Smooth muscle cell (in vitro differentiated cells): ENCODE results near the gene ATF6B. TPM values are rescaled to one million over a fixed set of nuclear protein-coding genes. Genes with fewer than 3 reads are reported as not detected.

Experiments
- DNase-seq: peaks from one replicate; lab custom pipeline; 2025; ENCODE audit not compliant: unreplicated experiment; lab: John Stamatoyannopoulos, UW
- H2AFZ ChIP-seq: fragments of 200-600 bp; sonication (generic); 2 replicates; pipeline ENCODE4 v1.6.0; 2016; ENCODE audit warnings: antibody characterized with exemption, low read depth, mild to moderate bottlenecking
- H3F3A ChIP-seq: fragments of 200-600 bp; sonication (generic); 2 replicates; pipeline ENCODE4 v1.6.0; 2017; ENCODE audit warnings: antibody characterized with exemption, low read depth
- H3K27ac ChIP-seq: fragments of 200-600 bp; sonication (generic); 2 replicates; pipeline ENCODE4 v1.5.1; 2016; ENCODE audit warnings: low read depth, mild to moderate bottlenecking
- H3K27me3 ChIP-seq: fragments of 200-600 bp; sonication (generic); 2 replicates; pipeline ENCODE4 v1.6.1; 2016; ENCODE audit warnings: low read depth, mild to moderate bottlenecking
- H3K36me3 ChIP-seq: fragments of 200-600 bp; sonication (generic); 2 replicates; pipeline ENCODE4 v1.5.1; 2016; ENCODE audit warnings: low read depth
- H3K4me1 ChIP-seq: fragments of 200-600 bp; sonication (generic); 2 replicates; pipeline ENCODE4 v1.5.1; 2016; ENCODE audit warnings: low read depth
- H3K4me2 ChIP-seq: fragments of 200-600 bp; sonication (generic); 2 replicates; pipeline ENCODE4 v1.6.0; 2016; ENCODE audit warnings: mild to moderate bottlenecking
- H3K4me3 ChIP-seq: fragments of 200-600 bp; sonication (generic); 2 replicates; pipeline ENCODE4 v1.5.1; 2016; ENCODE audit warnings: mild to moderate bottlenecking
- H3K79me2 ChIP-seq: fragments of 200-600 bp; sonication (generic); 2 replicates; pipeline ENCODE4 v1.6.0; 2016; ENCODE audit warnings: low read depth, mild to moderate bottlenecking
- H3K9ac ChIP-seq: fragments of 200-600 bp; sonication (generic); 2 replicates; pipeline ENCODE4 v1.6.0; 2016; ENCODE audit warnings: low read depth
- H3K9me3 ChIP-seq: fragments of 200-600 bp; sonication (generic); replicated peaks from 2 replicates; pipeline ENCODE4 v1.5.1; 2016; ENCODE audit warnings: low read depth
- H4K20me1 ChIP-seq: fragments of 200-600 bp; sonication (generic); 2 replicates; pipeline ENCODE4 v1.6.0; 2016; ENCODE audit warnings: low read depth
- CTCF ChIP-seq: fragments of 200-600 bp; sonication (generic); IDR thresholded peaks from 2 replicates; pipeline ENCODE4 v1.5.1; 2017; ENCODE audit warnings: borderline replicate concordance, mild to moderate bottlenecking, antibody characterized with exemption; ENCODE audit not compliant: insufficient read depth, poor library complexity, severe bottlenecking
- WGBS: methylation state at CpG from one replicate; pipeline ENCODE4 v1.1.7; 2016; ENCODE audit warnings: low lambda C conversion rate; 5-methylcytosine and 5-hydroxymethylcytosine counted together
- polyA plus RNA-seq: library from polyadenylated mRNA; unstranded; fragments of >200 nt; fragmentation: Nextera tagmentation; extraction: Ambion mirVana; gene quantifications from 2 replicates; pipeline ENCODE4 v1.2.1, GENCODE V29; 2016
- total RNA-seq: library from RNA; depleted of rRNA; stranded (reverse); fragments of >200 nt; gene quantifications from 2 replicates; pipeline ENCODE4 v1.2.3, GENCODE V29; 2014

Gene ATF6B
- total and polyA plus RNA-seq, 2 experiments from 2014 or later = 22.2 to 22.5 TPM

GRCh38 chr6:32132110-32132509 is 4.1 kb upstream of the ATF6B start:
- H3K9ac ChIP-seq = no peak overlapping the region
- H3K27ac ChIP-seq = peak overlapping the region; percentile 11
- H4K20me1 ChIP-seq = no peaks in the 10 kb centered on the region
- no peaks in the 10 kb centered on the region for H3K9me3 ChIP-seq
- no peak overlapping the region for H3K4me2 ChIP-seq
- no peak for TF ChIP-seq CTCF
- H3K79me2 ChIP-seq = peaks cover 12% of the 10 kb centered on the region
- no peak overlapping the region for H2AFZ ChIP-seq
- no peak for DNase-seq
- H3K4me1 ChIP-seq = peaks cover 15% of the 10 kb centered on the region
- H3K27me3 ChIP-seq = no peaks in the 10 kb centered on the region
- peaks cover 4% of the 10 kb centered on the region for H3F3A ChIP-seq
- H3K36me3 ChIP-seq = no peaks in the 10 kb centered on the region
- H3K4me3 ChIP-seq = no peak overlapping the region

GRCh38 chr6:32131439-32131948 is 3.4 kb upstream of the ATF6B start:
- Histone ChIP-seq H3K9ac (no peak overlapping the region), H3K27ac (no peak overlapping the region), H4K20me1 (no peaks in the 10 kb centered on the region), H3K4me2 (no peak overlapping the region), H3K27me3 (no peaks in the 10 kb centered on the region), H2AFZ (no peak overlapping the region), H3K9me3 (no peaks in the 10 kb centered on the region), H3K36me3 (no peaks in the 10 kb centered on the region), H3F3A (peaks cover 4% of the 10 kb centered on the region), H3K4me3 (no peak overlapping the region), H3K79me2 (peaks cover 18% of the 10 kb centered on the region), H3K4me1 (peaks cover 21% of the 10 kb centered on the region)
- no peak for TF ChIP-seq CTCF
- DNase-seq = no peak
- 94% methylated on average over 14 of the region's 14 CpGs for WGBS

GRCh38 chr6:32129297-32130088 is 1.4 kb upstream of the ATF6B start:
- Histone ChIP-seq H3K79me2 (peaks cover 25% of the 10 kb centered on the region), H3F3A (peaks cover 4% of the 10 kb centered on the region), H3K27ac (peak overlapping the region; percentile 80), H3K9ac (peak overlapping the region; percentile 91), H3K27me3 (no peaks in the 10 kb centered on the region), H2AFZ (peak overlapping the region; percentile 93), H3K9me3 (no peaks in the 10 kb centered on the region), H3K4me3 (peak overlapping the region; percentile 95), H3K4me1 (peaks cover 21% of the 10 kb centered on the region), H3K4me2 (peak overlapping the region; percentile 99), H3K36me3 (peaks cover 3% of the 10 kb centered on the region), H4K20me1 (no peaks in the 10 kb centered on the region)
- WGBS = 44% methylated on average over 22 of the region's 22 CpGs
- TF ChIP-seq CTCF = no peak
- DNase-seq = no peak
